Measurements from ENCODE around the gene LZIC. TPM values are rescaled to one million over a fixed set of nuclear protein-coding genes. Genes with fewer than 3 reads are reported as not detected.

LZIC gene
- polyA plus RNA-seq, 1 donor (not counting 4 experiments of a cell fraction or from before 2014, with no cell fraction given): 22.5 TPM

GRCh38 chr1:9906466-9906865 lies 36.7 kb downstream of the LZIC start:
- Histone ChIP-seq H3K9me1 (ENCODE audit: control insufficient read depth, extremely low read depth, insufficient read depth, low read length) (no peaks in the 10 kb centered on the region), H3K4me3 (ENCODE audit: control insufficient read depth in 2 of 3, extremely low read depth in 1 of 3, insufficient read depth in 2 of 3, low read depth in 1 of 3, low read length in 3 of 3) (no peak overlapping the region), H3K27me3 (ENCODE audit: control insufficient read depth, extremely low read depth, insufficient read depth, low read length) (no peaks in the 10 kb centered on the region), H4K20me1 (ENCODE audit: control insufficient read depth, extremely low read depth, insufficient read depth, low read length) (no peaks in the 10 kb centered on the region), H3K27ac (ENCODE audit: control insufficient read depth, insufficient read depth, low read length) (no peak overlapping the region), H3K4me1 (ENCODE audit: control insufficient read depth, extremely low read depth, insufficient read depth, low read length) (peaks cover 56% of the 10 kb centered on the region), H3K9me3 (ENCODE audit: control insufficient read depth, low read depth, low read length) (no peaks in the 10 kb centered on the region), H3K4me2 (ENCODE audit: control insufficient read depth, extremely low read depth, insufficient read depth, low read depth, low read length) (no peak overlapping the region), H3K9ac (ENCODE audit: control insufficient read depth, extremely low read depth, insufficient read depth, low read length) (no peak overlapping the region), H3K79me2 (ENCODE audit: control insufficient read depth, insufficient read depth, low read length) (peaks cover 58% of the 10 kb centered on the region), H2AFZ (ENCODE audit: control insufficient read depth, low read length) (no peak overlapping the region), H3K36me3 (ENCODE audit: control insufficient read depth in 2 of 2, extremely low read depth in 1 of 2, insufficient read depth in 2 of 2, low read length in 2 of 2) (no peaks in the 10 kb centered on the region)
- no peak for FAIRE-seq
- dilution Hi-C loops (cut with MboI; ENCODE audit: extremely low pct_ligation_motif_present, low sequenced_read_pairs): no loop called here
- TF ChIP-seq, protein P1, sequence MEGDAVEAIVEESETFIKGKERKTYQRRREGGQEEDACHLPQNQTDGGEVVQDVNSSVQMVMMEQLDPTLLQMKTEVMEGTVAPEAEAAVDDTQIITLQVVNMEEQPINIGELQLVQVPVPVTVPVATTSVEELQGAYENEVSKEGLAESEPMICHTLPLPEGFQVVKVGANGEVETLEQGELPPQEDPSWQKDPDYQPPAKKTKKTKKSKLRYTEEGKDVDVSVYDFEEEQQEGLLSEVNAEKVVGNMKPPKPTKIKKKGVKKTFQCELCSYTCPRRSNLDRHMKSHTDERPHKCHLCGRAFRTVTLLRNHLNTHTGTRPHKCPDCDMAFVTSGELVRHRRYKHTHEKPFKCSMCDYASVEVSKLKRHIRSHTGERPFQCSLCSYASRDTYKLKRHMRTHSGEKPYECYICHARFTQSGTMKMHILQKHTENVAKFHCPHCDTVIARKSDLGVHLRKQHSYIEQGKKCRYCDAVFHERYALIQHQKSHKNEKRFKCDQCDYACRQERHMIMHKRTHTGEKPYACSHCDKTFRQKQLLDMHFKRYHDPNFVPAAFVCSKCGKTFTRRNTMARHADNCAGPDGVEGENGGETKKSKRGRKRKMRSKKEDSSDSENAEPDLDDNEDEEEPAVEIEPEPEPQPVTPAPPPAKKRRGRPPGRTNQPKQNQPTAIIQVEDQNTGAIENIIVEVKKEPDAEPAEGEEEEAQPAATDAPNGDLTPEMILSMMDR (optimal IDR thresholded peaks at IDR 0.05 in 1 of 3, IDR thresholded peaks at IDR 0.05 in 1 of 3, conservative IDR thresholded peaks at IDR 0.05 in 1 of 3; ENCODE audit: extremely low read depth in 1 of 3, insufficient read depth in 2 of 3, low read length in 3 of 3): no peak
- no peak for TF ChIP-seq EZH2 (IDR thresholded peaks at IDR 0.05; ENCODE audit: low read length)
- DNase-seq (ENCODE audit: low read depth, low spot score): no peak

DNA sequence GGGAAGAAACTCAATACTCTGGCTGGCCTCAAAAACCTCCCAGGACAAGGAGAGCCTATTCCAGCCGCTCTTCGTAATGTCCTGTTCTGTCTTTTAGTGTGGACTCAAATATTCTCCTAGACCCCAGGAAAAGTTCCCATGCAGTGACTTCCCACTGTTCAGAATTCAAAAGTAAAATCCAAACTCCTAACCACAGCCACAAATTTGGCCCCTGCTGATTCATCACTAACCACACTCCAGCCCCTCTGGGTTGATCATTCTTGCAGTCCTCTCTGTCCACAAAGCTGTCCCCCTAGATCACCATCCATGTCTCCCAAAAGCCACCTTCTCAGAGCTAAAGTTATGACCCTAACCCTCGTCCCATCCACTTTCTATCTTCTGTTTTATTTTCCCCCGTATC lies 38.2 kb downstream of the LZIC start:
- dilution Hi-C loops (cut with MboI; ENCODE audit: extremely low pct_ligation_motif_present, low sequenced_read_pairs): no loop called here
- peaks cover 64% of the 10 kb centered on the region for H3K4me1 ChIP-seq (ENCODE audit: control insufficient read depth, extremely low read depth, insufficient read depth, low read length)
- FAIRE-seq: peak; percentile 53

More for the DNA sequence above, 38.2 kb downstream of the LZIC start:
- Histone ChIP-seq H3K9me1 (ENCODE audit: control insufficient read depth, extremely low read depth, insufficient read depth, low read length) (no peaks in the 10 kb centered on the region), H3K79me2 (ENCODE audit: control insufficient read depth, insufficient read depth, low read length) (peaks cover 64% of the 10 kb centered on the region), H3K9me3 (ENCODE audit: control insufficient read depth, low read depth, low read length) (no peaks in the 10 kb centered on the region), H2AFZ (ENCODE audit: control insufficient read depth, low read length) (no peak overlapping the region), H3K27me3 (ENCODE audit: control insufficient read depth, extremely low read depth, insufficient read depth, low read length) (no peaks in the 10 kb centered on the region), H3K4me2 (ENCODE audit: control insufficient read depth, extremely low read depth, insufficient read depth, low read depth, low read length) (no peak overlapping the region), H3K4me3 (ENCODE audit: control insufficient read depth in 2 of 3, extremely low read depth in 1 of 3, insufficient read depth in 2 of 3, low read depth in 1 of 3, low read length in 3 of 3) (no peak overlapping the region), H3K36me3 (ENCODE audit: control insufficient read depth in 2 of 2, extremely low read depth in 1 of 2, insufficient read depth in 2 of 2, low read length in 2 of 2) (no peaks in the 10 kb centered on the region), H4K20me1 (ENCODE audit: control insufficient read depth, extremely low read depth, insufficient read depth, low read length) (no peaks in the 10 kb centered on the region), H3K27ac (ENCODE audit: control insufficient read depth, insufficient read depth, low read length) (no peak overlapping the region), H3K9ac (ENCODE audit: control insufficient read depth, extremely low read depth, insufficient read depth, low read length) (no peak overlapping the region)
- TF ChIP-seq, protein P1 (optimal IDR thresholded peaks at IDR 0.05 in 1 of 3, IDR thresholded peaks at IDR 0.05 in 1 of 3, conservative IDR thresholded peaks at IDR 0.05 in 1 of 3; ENCODE audit: extremely low read depth in 1 of 3, insufficient read depth in 2 of 3, low read length in 3 of 3): no peak
- TF ChIP-seq EZH2 (IDR thresholded peaks at IDR 0.05; ENCODE audit: low read length): no peak
- DNase-seq (ENCODE audit: low read depth, low spot score): no peak
